HG02571 (cell line): Measurements from ENCODE around the gene CATSPERZ.

Experiments
- ATAC-seq: cut with Tn5 transposase; IDR thresholded peaks from one replicate; pipeline ENCODE4 v1.9.1; 2021; ENCODE audit warnings: mild to moderate bottlenecking, moderate library complexity; ENCODE audit not compliant: unreplicated experiment

The CATSPERZ gene

GRCh38 chr11:64299847-64300648 is at the start of gene CATSPERZ:
TSS of gene CATSPERZ (plus strand) at chr11:64300358. CDS start at chr11:64300411, 53 bp downstream.
- ATAC-seq, result no peak

GRCh38 chr11:64250415-64251015 is 49.6 kb upstream of the CATSPERZ start:
- ATAC-seq, result no peak

- ATAC-seq, result no peak
These were observed 49.0 kb upstream of the CATSPERZ start, which contains the start of gene PLCB3 for GRCh38 chr11:64251016-64251752. TSS of gene PLCB3 (plus strand) at chr11:64251530. CDS start at chr11:64251650, 120 bp downstream.

- ATAC-seq, result no peak
These were observed 48.5 kb upstream of the CATSPERZ start for GRCh38 chr11:64251753-64252002.

- no peak for ATAC-seq
These were observed 47.9 kb upstream of the CATSPERZ start for GRCh38 chr11:64252003-64252872.

GRCh38 chr11:64253043-64253442 is 47.1 kb upstream of the CATSPERZ start:
- ATAC-seq, result no peak

GRCh38 chr11:64253481-64253880 is 46.7 kb upstream of the CATSPERZ start:
- ATAC-seq, result no peak

- no peak for ATAC-seq
These were observed 45.8 kb upstream of the CATSPERZ start for GRCh38 chr11:64254326-64254725.

- no peak for ATAC-seq
These were observed 44.7 kb upstream of the CATSPERZ start for GRCh38 chr11:64255135-64256128.

GRCh38 chr11:64256300-64256699 is 43.9 kb upstream of the CATSPERZ start:
- no peak for ATAC-seq

GRCh38 chr11:64258356-64258755 is 41.8 kb upstream of the CATSPERZ start:
- ATAC-seq, result no peak

- no peak for ATAC-seq
These were observed 41.1 kb upstream of the CATSPERZ start for GRCh38 chr11:64258946-64259532.

- no peak for ATAC-seq
These were observed 40.6 kb upstream of the CATSPERZ start for GRCh38 chr11:64259533-64260067.

- ATAC-seq, result no peak
These were observed 39.9 kb upstream of the CATSPERZ start for GRCh38 chr11:64260147-64260708.

- ATAC-seq, result no peak
These were observed 38.5 kb upstream of the CATSPERZ start for GRCh38 chr11:64261556-64262080.

GRCh38 chr11:64262271-64263002 is 37.7 kb upstream of the CATSPERZ start:
- ATAC-seq, result no peak

GRCh38 chr11:64263021-64263946 is 36.9 kb upstream of the CATSPERZ start:
- no peak for ATAC-seq
